GM23338 (cell line): ENCODE data around the gene MYCBPAP. TPM values are rescaled to one million over a fixed set of nuclear protein-coding genes. Genes with fewer than 3 reads are reported as not detected.

Experiments
- ATAC-seq: fragments of 200-7000 bp; cut with Tn5 transposase; 3 replicates; pipeline ENCODE4 v1.9.1; 2020
- DNase-seq: peaks from one replicate; pipeline ENCODE4 v3.0.0-alpha.2; 2015; ENCODE audit warnings: low spot score
- H2AFZ ChIP-seq: fragments of 200-600 bp; sonication (generic); 2 replicates; pipeline ENCODE4 v1.8.0; 2016; ENCODE audit warnings: antibody characterized with exemption, mild to moderate bottlenecking, moderate library complexity
- H3F3A ChIP-seq: fragments of 200-600 bp; sonication (generic); replicated peaks from 2 replicates; pipeline ENCODE4 v1.8.0; 2017; ENCODE audit warnings: antibody characterized with exemption, mixed run types, low read depth
- H3K27ac ChIP-seq: fragments of 200-600 bp; sonication (generic); 2 replicates; pipeline ENCODE4 v1.6.1; 2016; ENCODE audit warnings: low read depth
- H3K27me3 ChIP-seq: fragments of 200-600 bp; sonication (generic); 2 replicates; pipeline ENCODE4 v1.8.0; 2016; ENCODE audit warnings: mild to moderate bottlenecking, mixed run types, moderate library complexity; ENCODE audit not compliant: insufficient read depth
- H3K36me3 ChIP-seq: fragments of 200-600 bp; sonication (generic); 2 replicates; pipeline ENCODE4 v1.8.0; 2016; ENCODE audit warnings: mild to moderate bottlenecking; ENCODE audit not compliant: insufficient read depth
- H3K4me1 ChIP-seq: fragments of 200-600 bp; sonication (generic); 2 replicates; pipeline ENCODE4 v1.8.0; 2016; ENCODE audit warnings: mild to moderate bottlenecking, moderate library complexity; ENCODE audit not compliant: insufficient read depth
- H3K4me2 ChIP-seq: fragments of 200-600 bp; sonication (generic); 2 replicates; pipeline ENCODE4 v1.7.1; 2017; ENCODE audit warnings: mixed run types
- H3K4me3 ChIP-seq: fragments of 200-600 bp; sonication (generic); 2 replicates; pipeline ENCODE4 v1.6.1; 2016; ENCODE audit warnings: mixed run types
- H3K79me2 ChIP-seq: fragments of 200-600 bp; sonication (generic); replicated peaks from 2 replicates; pipeline ENCODE4 v1.8.0; 2017; ENCODE audit warnings: mild to moderate bottlenecking; ENCODE audit not compliant: insufficient read depth
- H3K9me2 ChIP-seq: fragments of 200-600 bp; sonication (generic); 2 replicates; pipeline ENCODE4 v1.8.0; 2017; ENCODE audit not compliant: insufficient read depth
- H4K20me1 ChIP-seq: fragments of 200-600 bp; sonication (generic); replicated peaks from 2 replicates; pipeline ENCODE4 v1.8.0; 2017; ENCODE audit warnings: mild to moderate bottlenecking; ENCODE audit not compliant: insufficient read depth
- H3K27ac Mint-ChIP-seq: 2 replicates; pipeline ENCODE4 v1.8.0; 2020; ENCODE audit warnings: inconsistent platforms, mild to moderate bottlenecking, moderate library complexity, mixed read lengths
- H3K27me3 Mint-ChIP-seq: 3 replicates; pipeline ENCODE4 v1.8.0; 2022; ENCODE audit warnings: low read depth, mild to moderate bottlenecking, moderate library complexity, mixed read lengths, inconsistent platforms; ENCODE audit not compliant: insufficient read depth, poor library complexity
- H3K36me3 Mint-ChIP-seq: 3 replicates; pipeline ENCODE4 v1.8.0; 2021; ENCODE audit warnings: low read depth, mild to moderate bottlenecking, inconsistent platforms, moderate library complexity, mixed read lengths
- H3K4me1 Mint-ChIP-seq: 3 replicates; pipeline ENCODE4 v1.8.0; 2020; ENCODE audit warnings: mild to moderate bottlenecking, inconsistent platforms, mixed read lengths
- H3K4me3 Mint-ChIP-seq: 3 replicates; pipeline ENCODE4 v1.8.0; 2021; ENCODE audit warnings: moderate library complexity, mild to moderate bottlenecking, inconsistent platforms, mixed read lengths
- H3K9me3 Mint-ChIP-seq: 3 replicates; pipeline ENCODE4 v1.8.0; 2020; ENCODE audit warnings: moderate library complexity, mild to moderate bottlenecking, inconsistent platforms, mixed read lengths
- CTCF ChIP-seq, 2 experiments: fragments of 200-600 bp in 1 of 2; sonication (generic) in 1 of 2; conservative IDR thresholded peaks; 2 replicates each; pipeline versions ENCODE4 v1.5.1 to v1.6.1; 2016 to 2017; ENCODE audit warnings: antibody characterized with exemption in 2 of 2, low read depth in 2 of 2, mild to moderate bottlenecking in 2 of 2, moderate library complexity in 1 of 2
- EZH2 ChIP-seq: fragments of 200-600 bp; sonication (generic); IDR thresholded peaks from one replicate; pipeline ENCODE4 v1.8.0; 2017; ENCODE audit warnings: antibody characterized with exemption, mild to moderate bottlenecking, low read depth; ENCODE audit not compliant: unreplicated experiment
- JUNB ChIP-seq: IDR thresholded peaks from one replicate; pipeline ENCODE4 v1.6.1; 2016; ENCODE audit warnings: antibody characterized with exemption; ENCODE audit not compliant: unreplicated experiment
- NANOG ChIP-seq: IDR thresholded peaks from 2 replicates; pipeline ENCODE4 v1.6.1; 2016; ENCODE audit warnings: antibody characterized with exemption, borderline replicate concordance
- POLR2AphosphoS5 ChIP-seq: IDR thresholded peaks from 2 replicates; pipeline ENCODE4 v1.6.1; 2016; ENCODE audit warnings: antibody characterized with exemption, low read depth
- REST ChIP-seq: IDR thresholded peaks from one replicate; pipeline ENCODE4 v1.6.1; 2018; ENCODE audit warnings: antibody characterized with exemption; ENCODE audit not compliant: unreplicated experiment
- STAT1 ChIP-seq: IDR thresholded peaks from one replicate; pipeline ENCODE4 v1.6.1; 2016; ENCODE audit warnings: antibody characterized with exemption; ENCODE audit not compliant: unreplicated experiment
- ZNF114 ChIP-seq: fragments of 250-450 bp; sonication (Bioruptor Pico); IDR thresholded peaks from 2 replicates; pipeline ENCODE4 v1.5.0; 2020; ENCODE audit warnings: mild to moderate bottlenecking, moderate library complexity
- ZNF331 ChIP-seq: fragments of 250-450 bp; sonication (Bioruptor Pico); IDR thresholded peaks from 2 replicates; pipeline ENCODE4 v1.5.0; 2020; ENCODE audit warnings: low read depth, mild to moderate bottlenecking, moderate library complexity
- polyA plus RNA-seq: library from polyadenylated mRNA; unstranded; fragments of >200 nt; fragmentation: Nextera tagmentation; extraction: Ambion mirVana; gene quantifications from 2 replicates; pipeline ENCODE4 v1.2.1, GENCODE V29; 2016
- total RNA-seq: library from RNA; depleted of rRNA; stranded (reverse); fragments of >200 nt; shearing (Covaris generic); gene quantifications from 2 replicates; pipeline ENCODE4 v1.2.3, GENCODE V29; 2014

Gene MYCBPAP
- total and polyA plus RNA-seq, 2 experiments from 2014 or later: 0.63 to 1.7 TPM

DNA sequence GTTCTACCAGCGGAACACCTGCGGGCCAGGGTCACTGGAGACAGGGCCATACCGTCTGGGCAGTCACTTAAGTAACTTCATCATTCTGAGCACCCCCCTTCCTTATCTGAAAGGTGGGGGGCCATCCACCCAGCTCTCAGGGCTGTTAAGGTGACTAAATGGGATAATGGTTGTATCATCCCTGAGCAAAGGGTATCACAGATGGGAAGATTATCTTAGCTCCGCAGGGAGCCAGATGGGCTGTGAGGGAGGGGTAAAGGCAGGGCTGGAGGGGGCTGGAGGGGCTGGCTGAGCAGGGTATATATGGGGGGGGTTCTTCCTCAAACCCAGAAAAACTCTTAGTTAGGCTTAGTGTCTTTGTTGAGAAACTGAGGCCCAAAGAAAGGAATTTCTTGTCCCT, 49.4 kb downstream of the MYCBPAP start:
- Histone ChIP-seq H3F3A (0 out of 2 replicates have a peak, but pooled peaks cover 9% of the 10 kb centered on the region), H3K4me1 (peaks cover 10% of the 10 kb centered on the region), H3K36me3 (no peaks in the 10 kb centered on the region), H3K79me2 (no peaks in the 10 kb centered on the region), H3K27ac (no peak overlapping the region), H3K9me2 (no peaks in the 10 kb centered on the region), H3K4me3 (no peak overlapping the region), H3K27me3 (peaks cover 48% of the 10 kb centered on the region), H2AFZ (no peak overlapping the region), H3K4me2 (no peak overlapping the region), H4K20me1 (no peaks in the 10 kb centered on the region; the same call in none of the 2 replicates)
- TF ChIP-seq NANOG (no peak), REST (no peak), ZNF114 (CRISPR knock-in tag) (no peak), STAT1 (no peak), POLR2AphosphoS5 (no peak), JUNB (no peak)
- DNase-seq (no peak), ATAC-seq (no peak)
- Mint-ChIP-seq H3K27me3 (peaks cover 31% of the 10 kb centered on the region), H3K27ac (no peak overlapping the region), H3K9me3 (no peaks in the 10 kb centered on the region), H3K4me3 (no peak overlapping the region), H3K4me1 (peaks cover 17% of the 10 kb centered on the region), H3K36me3 (no peaks in the 10 kb centered on the region)

- Histone ChIP-seq H3K27me3 (peaks cover 52% of the 10 kb centered on the region), H3F3A (0 out of 2 replicates have a peak, but pooled peaks cover 9% of the 10 kb centered on the region), H3K4me1 (peaks cover 15% of the 10 kb centered on the region), H3K4me2 (peak overlapping the region; percentile 96), H3K79me2 (no peaks in the 10 kb centered on the region), H4K20me1 (no peaks in the 10 kb centered on the region; the same call in none of the 2 replicates), H3K4me3 (peak overlapping the region; percentile 62), H3K36me3 (no peaks in the 10 kb centered on the region), H3K9me2 (no peaks in the 10 kb centered on the region), H2AFZ (no peak overlapping the region), H3K27ac (no peak overlapping the region)
- no peak for DNase-seq
- Mint-ChIP-seq H3K4me3 (peak overlapping the region; percentile 86), H3K4me1 (peaks cover 20% of the 10 kb centered on the region), H3K36me3 (no peaks in the 10 kb centered on the region), H3K9me3 (no peaks in the 10 kb centered on the region), H3K27me3 (peaks cover 35% of the 10 kb centered on the region), H3K27ac (no peak overlapping the region)
- ATAC-seq: no peak
- no peak for TF ChIP-seq CTCF (conservative IDR thresholded peaks at IDR 0.05; ENCODE audit: low read depth in 2 of 2)
- TF ChIP-seq STAT1: no peak
- no peak for TF ChIP-seq JUNB
- no peak for TF ChIP-seq EZH2
- no peak for TF ChIP-seq NANOG
- no peak for TF ChIP-seq REST
- TF ChIP-seq POLR2AphosphoS5: no peak
- TF ChIP-seq ZNF331: no peak
Measured at GRCh38 chr17:50558091-50558490, 49.9 kb downstream of the MYCBPAP start.
